ENCODE data around the gene CLSTN1.

GRCh38 chr1:9835404-9835757 is 11.6 kb upstream of the CLSTN1 start:
- no peak for TF ChIP-seq ZBTB7A (CRISPR knock-in tag; IDR thresholded peaks at IDR 0.05)
- TF ChIP-seq SOX6 (IDR thresholded peaks at IDR 0.05): no peak
- no peak for TF ChIP-seq SOX6 (CRISPR knock-in tag; IDR thresholded peaks at IDR 0.05)
- no peak for TF ChIP-seq RBFOX2 (IDR thresholded peaks at IDR 0.05; ENCODE audit: low read depth, low read length)
- TF ChIP-seq GFI1 (CRISPR knock-in tag; IDR thresholded peaks at IDR 0.05; ENCODE audit: borderline replicate concordance): no peak
- TF ChIP-seq ZNF546 (CRISPR knock-in tag; conservative IDR thresholded peaks at IDR 0.05): no peak
- no peak for TF ChIP-seq NCOA2 (CRISPR knock-in tag; IDR thresholded peaks at IDR 0.05)
- no peak for TF ChIP-seq ZNF260 (CRISPR knock-in tag; IDR thresholded peaks at IDR 0.05; ENCODE audit: borderline replicate concordance, low read depth)
- no peak for TF ChIP-seq ZNF484 (CRISPR knock-in tag; IDR thresholded peaks at IDR 0.05; ENCODE audit: borderline replicate concordance, low read depth)
- TF ChIP-seq ZBTB1 (CRISPR knock-in tag; IDR thresholded peaks at IDR 0.05; ENCODE audit: borderline replicate concordance): no peak

Measured in HepG2 (cell line).